HG03159 (cell line): ENCODE data around the gene BMP7.
"Not testable (repeated sequence)": the region's sequence is repeated elsewhere in the genome, so short reads cannot be mapped to it uniquely, and the experiment has no call there.

Source experiments
- ATAC-seq: cut with Tn5 transposase; IDR thresholded peaks from one replicate; pipeline ENCODE4 v1.9.1; 2021; ENCODE audit warnings: mild to moderate bottlenecking, moderate library complexity; ENCODE audit not compliant: unreplicated experiment

BMP7 gene

GRCh38 chr20:57288651-57289277 is 22.3 kb upstream of the BMP7 start:
- ATAC-seq = no peak

- no peak for ATAC-seq
These were observed 21.5 kb upstream of the BMP7 start for GRCh38 chr20:57287901-57288300.

GRCh38 chr20:57287007-57287880 is 20.8 kb upstream of the BMP7 start:
- no peak for ATAC-seq

DNA sequence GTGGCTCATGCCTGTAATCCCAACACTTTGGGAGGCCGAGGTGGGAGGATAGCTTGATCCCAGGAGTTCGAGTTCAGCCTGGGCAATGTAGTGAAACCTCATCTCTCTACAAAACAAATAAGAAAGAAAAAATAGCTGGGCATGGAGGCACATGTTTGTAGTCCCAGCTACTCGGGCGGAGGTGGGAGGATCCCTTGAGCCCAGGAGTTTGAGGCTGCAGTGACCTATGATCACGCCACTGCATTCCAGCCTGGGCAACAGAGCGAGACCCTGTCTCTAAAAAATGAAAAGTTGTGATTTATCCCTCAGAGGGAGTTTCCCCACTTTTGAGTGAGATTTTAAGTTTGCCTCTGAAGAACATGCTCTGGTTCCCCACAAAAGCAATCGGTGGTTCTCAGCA is 17.4 kb upstream of the BMP7 start:
- ATAC-seq = no peak

DNA sequence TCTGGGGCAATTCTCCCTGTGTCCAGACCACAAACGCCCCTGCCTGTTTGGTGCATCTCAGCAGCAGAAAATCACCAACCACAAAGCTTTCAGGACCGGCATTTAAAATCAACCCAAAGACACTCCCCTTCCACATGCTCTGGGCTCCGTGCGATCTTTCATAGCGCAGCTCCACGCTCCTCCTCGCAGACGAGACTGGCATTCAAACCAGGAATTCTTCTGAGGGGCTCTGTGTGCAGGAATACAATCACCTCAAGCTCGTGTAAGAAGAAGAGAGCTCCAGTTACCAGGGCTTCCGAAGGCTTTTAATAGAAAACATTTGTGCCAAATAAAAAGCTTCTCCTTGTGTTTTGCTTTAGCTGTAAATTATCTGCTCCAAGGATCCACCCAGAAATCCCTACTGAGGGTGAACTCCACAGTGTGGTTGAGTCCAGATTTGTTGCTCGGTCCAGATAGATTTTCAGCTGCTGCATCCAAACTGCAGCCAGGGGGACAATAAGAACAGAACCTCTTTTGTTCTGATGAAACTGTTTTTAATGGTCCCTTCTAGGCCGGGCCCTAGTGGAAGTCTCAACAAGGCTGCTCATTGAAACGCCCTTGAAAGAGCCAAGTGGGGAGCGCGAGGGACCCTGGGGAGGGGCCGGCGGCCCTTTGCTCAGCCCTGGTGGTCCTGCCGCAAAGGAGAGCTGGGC is 16.4 kb upstream of the BMP7 start:
- no peak for ATAC-seq

- ATAC-seq = no peak
These were observed 15.5 kb upstream of the BMP7 start for GRCh38 chr20:57281900-57282299.

DNA sequence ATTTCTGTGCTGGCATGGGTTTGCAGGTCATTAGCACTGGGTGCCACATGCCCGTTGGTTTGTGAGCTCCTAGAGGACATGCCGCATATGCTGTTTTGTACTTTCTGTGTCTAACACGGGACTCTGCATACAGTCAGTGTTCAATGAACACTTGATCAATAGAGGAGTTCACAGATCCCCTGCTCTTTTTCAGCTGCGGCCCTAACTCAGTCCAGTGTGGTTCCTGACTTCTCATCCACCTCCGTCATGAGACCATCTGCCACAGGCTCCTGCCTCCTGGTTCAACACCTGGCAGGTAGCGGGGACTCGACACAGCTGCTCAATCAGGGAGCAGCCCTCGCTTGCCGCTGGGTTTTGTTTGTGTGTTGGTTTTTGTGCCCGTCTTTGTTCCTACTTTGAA is 13.8 kb upstream of the BMP7 start:
- ATAC-seq = no peak

GRCh38 chr20:57279548-57279947 is 13.1 kb upstream of the BMP7 start:
- ATAC-seq = not testable (repeated sequence)

GRCh38 chr20:57278457-57278856 is 12.0 kb upstream of the BMP7 start:
- ATAC-seq = no peak

DNA sequence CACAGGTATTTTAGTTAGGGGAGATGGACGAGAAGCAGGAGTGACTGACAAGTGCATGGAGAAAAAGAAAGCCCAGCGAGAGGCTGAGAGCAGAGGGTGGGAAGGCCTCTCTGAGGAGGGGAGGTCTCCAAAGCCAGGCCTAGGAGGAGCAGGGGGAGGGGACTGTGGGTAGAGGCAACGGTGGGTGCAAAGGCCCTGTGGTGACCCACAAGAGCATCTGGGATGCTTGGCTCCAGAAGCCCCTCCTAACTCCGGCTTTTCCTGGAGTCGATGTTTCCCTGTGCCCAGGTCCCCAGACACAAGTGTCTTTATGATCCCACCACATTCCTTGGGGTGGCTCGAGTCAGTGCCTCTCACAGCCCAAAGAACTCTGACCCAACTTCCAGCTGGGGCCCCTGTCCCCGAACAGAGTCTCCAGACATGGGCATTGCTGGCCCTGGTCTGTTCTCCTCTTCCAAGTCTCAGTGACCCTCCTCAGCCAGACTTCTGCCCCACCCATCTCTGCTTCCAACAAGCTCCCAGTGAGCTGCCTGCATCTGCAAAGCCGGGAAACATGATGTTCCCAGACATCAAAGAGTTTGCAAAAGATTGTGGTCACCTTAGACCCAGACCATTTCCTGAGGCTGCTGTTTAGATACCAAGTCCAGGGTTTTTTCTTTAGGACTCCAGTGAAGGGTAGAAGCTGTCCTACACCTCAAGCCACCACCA is 11.1 kb upstream of the BMP7 start:
- no peak for ATAC-seq

- no peak for ATAC-seq
These were observed 9.8 kb upstream of the BMP7 start for GRCh38 chr20:57276221-57276620.

DNA sequence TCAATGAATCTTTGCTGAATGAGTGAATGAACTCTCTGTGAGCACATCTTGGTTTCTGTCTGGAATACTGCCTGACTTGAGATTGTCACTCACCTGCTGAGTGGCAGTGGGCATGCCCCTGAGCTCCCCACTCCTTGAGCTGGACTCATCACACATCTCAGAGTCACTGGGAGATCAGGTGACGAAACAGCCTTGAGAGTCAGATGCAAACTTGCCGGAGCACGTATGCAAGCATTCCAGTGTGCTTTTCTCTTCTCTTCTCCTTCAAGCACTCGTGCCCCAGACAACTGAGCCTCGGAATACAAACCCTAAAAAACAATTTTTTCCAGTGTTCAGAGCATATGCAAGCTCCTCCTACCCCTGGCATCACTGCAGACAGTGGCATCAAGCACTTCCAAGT is 9.4 kb upstream of the BMP7 start:
- ATAC-seq = no peak

GRCh38 chr20:57275334-57275733 is 8.9 kb upstream of the BMP7 start:
- ATAC-seq = no peak

- ATAC-seq = no peak
These were observed 8.4 kb upstream of the BMP7 start for GRCh38 chr20:57274846-57275245.

GRCh38 chr20:57274299-57274698 is 7.9 kb upstream of the BMP7 start:
- no peak for ATAC-seq

GRCh38 chr20:57272883-57273535 is 6.6 kb upstream of the BMP7 start:
- no peak for ATAC-seq

GRCh38 chr20:57270204-57270984 is 4.0 kb upstream of the BMP7 start:
- no peak for ATAC-seq

GRCh38 chr20:57269148-57269984 is 2.9 kb upstream of the BMP7 start:
- no peak for ATAC-seq
